Measurements from ENCODE around the gene ZNF319. TPM values are rescaled to one million over a fixed set of nuclear protein-coding genes. Genes with fewer than 3 reads are reported as not detected.
"Not testable (repeated sequence)": the region's sequence is repeated elsewhere in the genome, so short reads cannot be mapped to it uniquely, and the experiment has no call there.

ZNF319 gene
- total RNA-seq, 2 experiments from 2014 or later, result 19.8 to 20.2 TPM

DNA sequence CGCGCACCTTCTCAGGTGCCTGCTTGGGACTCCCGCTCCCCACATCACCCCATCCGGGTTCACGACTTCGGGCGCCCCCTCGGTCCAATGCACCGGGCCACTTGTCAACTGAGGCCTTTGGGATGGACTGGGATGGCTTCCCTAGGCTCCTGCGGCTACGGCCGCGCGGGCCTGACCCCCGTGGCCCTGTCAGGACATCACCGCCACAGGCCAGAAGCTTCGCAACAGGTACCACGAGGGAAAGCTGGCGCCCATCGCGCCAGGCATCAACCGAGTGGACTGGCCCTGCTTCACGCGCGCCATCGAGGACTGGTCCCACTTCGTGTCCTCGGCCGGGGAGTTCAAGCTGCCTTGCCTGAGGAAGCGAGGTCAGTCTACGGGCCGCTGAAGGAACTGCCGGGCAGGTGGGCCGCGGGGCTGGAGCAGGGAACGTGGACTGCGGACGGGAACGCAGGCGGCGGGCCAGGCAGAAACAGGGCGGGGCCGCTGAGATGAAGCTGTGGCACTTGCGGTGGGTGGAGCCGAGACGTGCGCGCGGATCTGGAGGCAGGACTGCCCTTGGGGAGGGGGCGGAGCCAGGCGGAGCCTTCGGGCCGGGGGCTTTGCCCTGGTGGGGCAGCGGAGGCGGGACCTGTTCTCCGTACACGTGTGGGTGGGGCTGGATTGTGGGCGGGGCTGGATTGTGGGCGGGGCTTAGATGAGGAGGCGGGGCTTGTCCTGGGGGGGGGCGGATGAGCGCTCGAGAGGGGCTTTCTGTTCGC is 15.8 kb downstream of the ZNF319 start:
- Mint-ChIP-seq H3K27ac (no peak overlapping the region), H3K9me3 (no peaks in the 10 kb centered on the region), H3K4me3 (peak overlapping the region; percentile 81), H3K36me3 (ENCODE audit: low read depth) (no peaks in the 10 kb centered on the region), H3K4me1 (peaks cover 14% of the 10 kb centered on the region), H3K27me3 (peaks cover 9% of the 10 kb centered on the region)
- POLR2A ChIA-PET, result interaction anchor here (1.0 to 1.3 kb wide), 2 partner anchors 14 to 145 kb away, joined by 3 to 15 read pairs; partner anchors contain the start of gene CFAP20
- CTCF ChIA-PET, result interaction anchor here (2.3 kb wide), 1 partner anchor 15 kb away, joined by 7 read pairs; no protein-coding TSS in a partner anchor
- peak; percentile 94 for DNase-seq

DNA sequence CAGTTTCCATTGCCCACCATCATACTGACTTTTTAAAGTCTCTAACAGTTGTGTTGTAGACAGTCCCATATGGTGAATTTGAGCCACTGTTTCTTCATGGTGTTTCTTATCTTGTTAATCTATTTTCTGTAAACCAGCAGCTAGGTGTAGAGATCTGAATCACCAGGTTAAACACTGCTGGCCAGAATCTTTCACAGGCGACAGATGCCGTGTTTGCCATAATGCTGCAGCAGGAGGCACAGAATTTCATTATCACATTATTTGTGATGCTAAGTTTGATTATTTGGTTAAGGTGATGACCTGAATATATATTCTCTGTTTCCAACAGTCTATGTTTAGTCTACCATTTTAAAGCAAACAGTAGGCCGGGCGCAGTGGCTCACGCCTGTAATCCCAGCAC is 18.1 kb downstream of the ZNF319 start:
- Mint-ChIP-seq H3K36me3 (ENCODE audit: low read depth) (no peaks in the 10 kb centered on the region), H3K9me3 (no peaks in the 10 kb centered on the region), H3K27me3 (peaks cover 9% of the 10 kb centered on the region), H3K4me3 (no peak overlapping the region), H3K4me1 (peaks cover 14% of the 10 kb centered on the region), H3K27ac (no peak overlapping the region)
- DNase-seq, result no peak
- ChIA-PET CTCF (no interaction called here), POLR2A (no interaction called here)

DNA sequence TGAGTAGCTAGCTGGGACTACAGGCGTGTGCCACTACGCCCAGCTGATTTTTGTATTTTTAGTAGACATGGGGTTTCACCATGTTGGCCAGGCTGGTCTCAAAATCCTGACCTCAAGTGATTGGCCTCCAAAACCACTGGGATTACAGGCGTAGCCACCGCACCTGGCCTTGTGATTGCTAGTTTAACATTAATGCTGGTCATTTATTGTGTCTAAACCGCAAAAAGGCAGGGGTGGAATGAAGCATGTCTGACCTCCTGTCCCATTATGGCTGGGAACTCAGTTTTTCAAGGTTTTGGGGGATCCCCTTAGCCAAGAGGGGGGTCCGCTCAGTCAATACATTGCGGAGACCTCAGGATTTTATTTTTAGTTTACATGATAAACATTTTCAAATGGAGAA is 18.8 kb downstream of the ZNF319 start:
- no peaks in the 10 kb centered on the region for H3K9me3 Mint-ChIP-seq
- peaks cover 9% of the 10 kb centered on the region for H3K27me3 Mint-ChIP-seq
- ChIA-PET POLR2A (no interaction called here), CTCF (no interaction called here)
- H3K4me3 Mint-ChIP-seq, result no peak overlapping the region
- DNase-seq, result no peak
- H3K36me3 Mint-ChIP-seq (ENCODE audit: low read depth), result no peaks in the 10 kb centered on the region
- H3K4me1 Mint-ChIP-seq, result peaks cover 14% of the 10 kb centered on the region
- H3K27ac Mint-ChIP-seq, result no peak overlapping the region

DNA sequence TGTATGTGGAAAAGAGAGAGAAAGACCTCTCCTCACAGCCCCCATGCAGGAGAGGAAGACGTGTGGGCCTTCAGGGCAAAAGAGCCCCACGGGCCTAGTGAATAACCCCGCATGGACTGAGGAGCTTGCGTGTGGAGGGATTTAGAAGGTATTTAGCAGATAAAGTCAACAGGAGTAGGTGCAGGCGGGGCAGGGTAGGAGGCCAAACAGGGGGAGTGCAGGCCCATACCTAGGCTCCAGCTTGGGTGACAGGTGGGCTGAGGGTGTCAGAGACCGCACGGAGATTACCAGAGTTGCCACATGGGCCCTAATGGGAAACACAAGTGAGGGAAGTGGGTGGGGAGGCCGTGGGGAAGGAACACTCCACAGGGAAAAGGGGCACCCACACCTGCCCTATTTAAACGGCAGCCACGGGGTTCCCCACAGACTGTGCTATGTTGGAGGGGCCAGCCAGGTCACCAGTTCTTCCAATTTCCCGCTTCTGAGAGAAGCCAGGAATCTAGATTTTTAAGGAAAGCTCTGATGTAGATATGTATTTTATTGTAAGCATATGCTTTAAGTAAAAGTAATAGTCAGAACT is 21.4 kb downstream of the ZNF319 start:
- Mint-ChIP-seq H3K27ac (no peak overlapping the region), H3K4me3 (no peak overlapping the region), H3K27me3 (peaks cover 2% of the 10 kb centered on the region), H3K4me1 (peaks cover under 1% of the 10 kb centered on the region), H3K9me3 (no peaks in the 10 kb centered on the region), H3K36me3 (ENCODE audit: low read depth) (no peaks in the 10 kb centered on the region)
- ChIA-PET CTCF (no interaction called here), POLR2A (no interaction called here)
- DNase-seq, result no peak

DNA sequence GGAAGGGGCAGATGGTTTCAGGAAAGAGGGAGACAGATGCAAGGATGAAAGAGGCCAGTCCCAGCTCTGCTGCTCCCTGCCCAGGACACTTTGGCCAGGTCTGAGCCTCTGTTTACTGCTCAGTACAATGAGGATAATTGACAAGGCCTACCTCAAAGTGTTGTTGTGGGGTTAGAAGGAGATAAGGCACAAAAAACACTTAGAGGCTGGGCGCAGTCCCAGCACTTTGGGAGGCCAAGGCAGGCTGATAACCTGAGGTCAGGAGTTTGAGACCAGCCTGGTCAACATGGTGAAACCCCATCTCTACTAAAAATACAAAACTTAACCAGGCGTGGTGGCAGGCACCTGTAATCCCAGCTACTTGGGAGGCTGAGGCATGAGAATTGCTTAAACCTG is 22.4 kb downstream of the ZNF319 start:
- DNase-seq; H3K36me3 Mint-ChIP-seq (ENCODE audit: low read depth); H3K9me3 Mint-ChIP-seq; H3K4me3 Mint-ChIP-seq; H3K27me3 Mint-ChIP-seq; H3K4me1 Mint-ChIP-seq; H3K27ac Mint-ChIP-seq; POLR2A ChIA-PET: not testable (repeated sequence)
- CTCF ChIA-PET, result interaction anchor here (1.6 kb wide), 1 partner anchor 79 kb away, joined by 3 read pairs; no protein-coding TSS in a partner anchor

DNA sequence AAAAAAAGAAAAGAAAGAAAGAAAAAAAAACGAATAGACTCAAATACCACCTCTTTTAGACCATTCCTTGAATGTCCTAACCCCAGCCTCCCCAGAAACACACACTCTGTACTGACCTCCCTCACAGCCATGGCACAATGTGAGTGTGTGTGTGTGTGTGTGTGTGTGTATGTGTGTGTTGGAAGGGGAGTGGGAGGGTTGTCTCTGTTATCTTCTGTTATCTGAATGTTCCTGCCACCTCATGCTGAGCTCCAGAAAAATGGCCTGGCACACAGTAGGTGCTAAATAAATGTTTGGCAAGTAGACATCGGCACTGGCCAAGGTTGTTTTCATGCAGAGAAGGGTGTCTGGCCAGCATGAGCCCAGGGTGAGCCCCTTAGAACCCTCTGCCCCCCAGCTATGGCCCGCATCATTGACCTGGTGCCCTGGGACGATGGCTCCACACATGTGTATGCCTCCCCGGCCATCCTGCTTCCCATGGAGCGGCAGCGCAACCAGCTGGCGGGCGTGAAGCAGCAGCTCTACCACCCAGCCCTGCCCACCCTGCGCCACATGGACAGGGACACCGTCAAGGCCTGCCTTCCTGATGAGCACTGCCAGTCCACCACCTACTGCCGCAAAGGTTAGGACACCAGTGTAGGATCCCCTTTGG is 22.9 kb downstream of the ZNF319 start:
- ChIA-PET POLR2A (no interaction called here), CTCF (interaction anchor here (0.9 to 1.6 kb wide), 3 partner anchors 22 to 79 kb away, joined by 3 read pairs; no protein-coding TSS in a partner anchor)
- Mint-ChIP-seq H3K4me1 (no peaks in the 10 kb centered on the region), H3K27me3 (peaks cover 5% of the 10 kb centered on the region), H3K27ac (no peak overlapping the region), H3K9me3 (no peaks in the 10 kb centered on the region), H3K4me3 (no peak overlapping the region), H3K36me3 (ENCODE audit: low read depth) (no peaks in the 10 kb centered on the region)
- no peak for DNase-seq

DNA sequence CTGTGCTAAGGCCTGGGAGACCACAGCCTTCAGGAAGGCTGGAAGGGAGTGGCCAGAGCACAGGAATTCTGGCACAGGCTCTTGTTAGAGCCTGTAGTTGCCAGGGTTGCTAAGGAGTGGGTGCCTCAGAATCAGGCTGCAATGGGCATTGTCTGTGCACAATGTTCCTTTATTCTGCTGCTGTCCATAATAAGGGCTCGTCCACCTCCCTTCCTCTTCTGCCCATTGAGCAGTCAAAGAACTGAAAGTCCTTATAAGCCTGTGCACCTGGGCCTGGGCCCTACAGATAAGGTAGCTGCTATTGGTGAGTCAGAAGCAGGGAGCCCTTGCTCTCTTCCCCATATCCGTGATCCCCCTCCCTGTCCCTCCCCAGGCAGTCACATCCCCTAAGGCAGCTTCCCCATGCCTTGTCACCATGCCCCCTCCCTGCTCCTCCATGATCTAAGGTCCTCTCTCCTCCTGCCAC is 24.1 kb downstream of the ZNF319 start:
- H3K9me3 Mint-ChIP-seq, result no peaks in the 10 kb centered on the region
- H3K27me3 Mint-ChIP-seq, result peaks cover 3% of the 10 kb centered on the region
- CTCF ChIA-PET, result interaction anchor here (0.6 to 1.2 kb wide), 3 partner anchors 23 to 529 kb away, joined by 3 read pairs; no protein-coding TSS in a partner anchor

DNA sequence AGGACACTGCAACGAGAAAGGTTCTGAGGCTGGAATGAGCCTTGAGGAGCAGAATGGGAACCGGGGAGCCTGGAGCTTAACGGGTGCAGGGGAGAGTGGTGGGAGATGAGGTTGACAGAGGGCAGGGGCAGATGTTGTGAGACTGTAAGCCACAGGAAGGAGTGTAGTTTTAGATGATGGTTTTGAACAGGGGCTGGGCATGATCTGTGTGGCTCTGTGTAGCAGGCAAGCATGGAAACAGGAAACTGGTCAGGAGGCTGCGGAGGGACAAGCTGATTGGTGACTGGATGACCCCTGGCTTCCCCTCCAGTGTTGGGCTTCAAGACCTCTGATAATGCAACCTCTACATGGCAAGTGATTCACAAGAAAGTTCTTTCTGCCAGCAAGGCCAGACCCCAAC is 28.2 kb downstream of the ZNF319 start:
- ChIA-PET POLR2A (no interaction called here), CTCF (no interaction called here)
- Mint-ChIP-seq H3K27ac (no peak overlapping the region), H3K36me3 (ENCODE audit: low read depth) (no peaks in the 10 kb centered on the region), H3K27me3 (peaks cover 9% of the 10 kb centered on the region), H3K4me1 (no peaks in the 10 kb centered on the region), H3K9me3 (no peaks in the 10 kb centered on the region), H3K4me3 (no peak overlapping the region)
- no peak for DNase-seq

More for the DNA sequence above, 24.1 kb downstream of the ZNF319 start:
- Mint-ChIP-seq H3K27ac (no peak overlapping the region), H3K4me3 (no peak overlapping the region), H3K36me3 (ENCODE audit: low read depth) (no peaks in the 10 kb centered on the region), H3K4me1 (no peaks in the 10 kb centered on the region)
- no peak for DNase-seq
- POLR2A ChIA-PET, result no interaction called here

DNA sequence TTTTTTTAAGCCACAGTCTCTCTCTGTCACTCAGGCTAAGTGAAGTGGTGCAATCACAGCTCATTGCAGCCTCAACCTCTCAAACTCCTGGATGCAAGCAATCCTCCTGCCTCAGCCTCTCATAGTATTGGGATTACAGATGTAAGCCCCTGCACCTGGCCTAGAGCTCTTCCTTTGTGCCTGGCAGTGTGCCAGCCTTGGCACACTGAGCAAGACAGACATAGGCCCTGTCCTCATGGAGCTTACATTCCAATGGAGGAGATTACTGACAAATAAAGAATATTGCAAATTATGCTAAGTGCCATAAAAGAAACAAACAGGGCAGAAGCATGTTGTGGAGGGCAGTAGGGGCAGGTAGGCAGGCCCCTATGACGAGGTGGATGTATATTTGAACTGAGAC is 28.6 kb downstream of the ZNF319 start:
- no peaks in the 10 kb centered on the region for H3K4me1 Mint-ChIP-seq
- H3K4me3 Mint-ChIP-seq, result no peak overlapping the region
- CTCF ChIA-PET, result no interaction called here

DNA sequence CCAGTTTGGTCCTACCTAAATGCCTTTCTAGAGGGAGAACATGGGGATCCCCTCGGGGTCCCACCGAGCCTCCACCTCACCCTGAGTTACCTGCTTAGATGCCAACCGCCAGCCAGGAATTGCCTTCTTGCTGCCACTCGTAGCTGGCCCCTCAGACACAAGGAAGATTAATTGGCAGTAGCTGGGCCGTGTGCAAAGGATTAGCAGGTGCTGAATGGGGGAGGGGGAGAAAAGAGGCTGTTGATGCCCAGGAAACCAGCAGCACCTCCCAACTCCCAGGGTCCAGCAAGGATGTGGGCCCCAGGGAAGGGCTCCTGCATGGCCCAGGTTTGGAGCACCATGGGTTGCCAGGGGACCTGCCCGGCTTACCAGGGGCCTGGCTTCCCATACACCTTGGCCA is 29.5 kb downstream of the ZNF319 start, which contains the start of gene CNGB1:
Gene CNGB1, minus strand, starts transcription at position 159 of the 400 bp plus-strand sequence. CDS start 3,842 bp downstream, outside the sequence.
- H3K4me3 Mint-ChIP-seq, result no peak within 1 kb of the TSS
- H3K36me3 Mint-ChIP-seq (ENCODE audit: low read depth), result no peaks in the 10 kb centered on the region
- no peak for DNase-seq
- ChIA-PET POLR2A (no interaction called here), CTCF (no interaction called here)
- H3K27me3 Mint-ChIP-seq, result peaks cover 9% of the 10 kb centered on the region
- H3K4me1 Mint-ChIP-seq, result no peaks in the 10 kb centered on the region
- H3K9me3 Mint-ChIP-seq, result no peaks in the 10 kb centered on the region
- H3K27ac Mint-ChIP-seq, result no peak within 1 kb of the TSS

More for the DNA sequence above, 28.6 kb downstream of the ZNF319 start:
- Mint-ChIP-seq H3K27ac (no peak overlapping the region), H3K36me3 (ENCODE audit: low read depth) (no peaks in the 10 kb centered on the region), H3K9me3 (no peaks in the 10 kb centered on the region), H3K27me3 (peaks cover 9% of the 10 kb centered on the region)
- POLR2A ChIA-PET, result no interaction called here
- no peak for DNase-seq

DNA sequence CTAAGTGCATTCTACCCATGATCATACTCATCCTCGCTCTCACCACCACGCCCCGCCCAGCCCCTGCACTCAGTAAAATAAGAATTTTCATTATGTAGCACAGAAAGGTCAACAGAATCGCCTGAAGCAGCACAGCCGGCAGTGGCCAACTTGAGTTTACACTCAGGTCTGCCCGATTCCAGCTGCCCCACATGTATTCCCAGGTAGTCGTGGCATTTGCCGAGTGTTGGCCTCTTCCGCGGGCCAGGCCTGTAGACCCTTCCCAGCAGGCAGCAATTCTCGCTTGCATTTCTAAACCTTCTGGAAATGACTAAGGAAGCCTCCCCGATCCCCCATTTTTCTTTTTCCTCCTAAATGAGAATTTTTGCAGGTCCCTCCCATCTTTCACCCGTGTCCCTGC is 30.2 kb downstream of the ZNF319 start:
- H3K27me3 Mint-ChIP-seq, result peaks cover 9% of the 10 kb centered on the region
- no peak overlapping the region for H3K27ac Mint-ChIP-seq
- no peaks in the 10 kb centered on the region for H3K36me3 Mint-ChIP-seq (ENCODE audit: low read depth)
- CTCF ChIA-PET, result no interaction called here
- no peak overlapping the region for H3K4me3 Mint-ChIP-seq
- no peaks in the 10 kb centered on the region for H3K4me1 Mint-ChIP-seq
- H3K9me3 Mint-ChIP-seq, result no peaks in the 10 kb centered on the region
- POLR2A ChIA-PET, result no interaction called here
- no peak for DNase-seq

DNA sequence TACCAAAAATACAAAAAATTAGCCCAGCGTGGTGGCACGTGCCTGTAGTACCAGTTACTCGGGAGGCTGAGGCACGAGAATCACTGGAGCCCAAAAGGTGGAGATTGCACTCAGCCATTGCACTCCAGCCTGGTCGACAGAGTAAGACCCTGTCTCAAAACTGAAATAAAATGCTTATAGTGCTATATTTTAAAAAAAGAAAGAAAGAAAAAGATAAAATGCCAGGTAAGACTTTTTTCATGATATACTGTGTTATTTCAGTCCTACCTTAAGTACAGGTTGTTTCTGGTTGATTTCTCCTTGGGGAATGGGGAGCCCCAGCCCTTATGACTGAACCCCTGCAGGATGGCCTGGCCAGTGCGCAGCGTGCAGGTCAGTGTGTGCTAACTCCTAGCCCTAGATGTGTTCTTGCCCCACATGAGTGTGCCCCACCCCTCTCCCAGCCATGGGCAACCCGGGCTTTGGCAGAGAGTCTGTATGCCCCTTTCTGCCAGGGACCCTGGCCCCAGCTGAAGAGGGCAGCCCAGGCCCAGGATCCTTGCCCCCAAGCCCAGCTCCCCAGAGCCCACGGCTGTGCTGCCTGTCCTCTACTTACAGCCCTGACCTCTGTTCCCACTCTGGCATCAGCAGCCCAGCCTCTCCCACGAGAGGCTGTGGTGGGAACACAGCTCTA is 30.9 kb downstream of the ZNF319 start:
- POLR2A ChIA-PET, result no interaction called here

DNA sequence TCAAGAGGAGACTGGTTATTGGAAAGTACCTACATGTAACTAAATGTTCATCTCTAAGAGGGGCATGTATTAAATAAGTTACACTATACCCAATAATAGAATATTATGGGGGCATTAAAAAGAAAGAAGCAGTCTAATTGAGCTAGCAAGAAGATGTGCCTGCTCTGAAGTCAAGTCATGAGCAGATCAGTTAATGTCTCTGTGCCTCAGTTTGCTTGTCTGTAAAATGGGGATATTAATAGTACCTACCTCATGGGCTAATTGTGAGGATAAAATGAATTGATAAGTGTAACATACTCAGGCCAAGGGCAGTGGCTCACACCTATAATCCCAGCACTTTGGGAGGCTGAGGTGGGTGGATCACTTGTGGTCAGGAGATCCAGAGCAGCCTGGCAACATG is 32.6 kb downstream of the ZNF319 start:
- POLR2A ChIA-PET, result no interaction called here

More for the DNA sequence above, 30.9 kb downstream of the ZNF319 start:
- CTCF ChIA-PET, result interaction anchor here (0.7 kb wide), 1 partner anchor 691 kb away, joined by 4 read pairs; no protein-coding TSS in a partner anchor
- no peak overlapping the region for H3K4me3 Mint-ChIP-seq
- DNase-seq, result no peak
- H3K27me3 Mint-ChIP-seq, result peaks cover 9% of the 10 kb centered on the region
- no peak overlapping the region for H3K27ac Mint-ChIP-seq
- H3K36me3 Mint-ChIP-seq (ENCODE audit: low read depth), result no peaks in the 10 kb centered on the region
- no peaks in the 10 kb centered on the region for H3K4me1 Mint-ChIP-seq
- H3K9me3 Mint-ChIP-seq, result no peaks in the 10 kb centered on the region

More for the DNA sequence above, 32.6 kb downstream of the ZNF319 start:
- DNase-seq, result no peak
- peaks cover 9% of the 10 kb centered on the region for H3K27me3 Mint-ChIP-seq
- H3K36me3 Mint-ChIP-seq (ENCODE audit: low read depth), result no peaks in the 10 kb centered on the region
- H3K4me3 Mint-ChIP-seq, result no peak overlapping the region
- H3K4me1 Mint-ChIP-seq, result no peaks in the 10 kb centered on the region
- no peaks in the 10 kb centered on the region for H3K9me3 Mint-ChIP-seq
- CTCF ChIA-PET, result no interaction called here
- H3K27ac Mint-ChIP-seq, result no peak overlapping the region
